HCT116 (cell line): Measurements from ENCODE around the gene SLC5A4.
"Not testable (repeated sequence)": the region's sequence is repeated elsewhere in the genome, so short reads cannot be mapped to it uniquely, and the experiment has no call there.

Experiments used
- CTCF ChIP-seq, 3 experiments: fragments of 200-600 bp in 1 of 3; sonication (generic) in 1 of 3; IDR thresholded peaks in 2 of 3; conservative IDR thresholded peaks in 1 of 3; 2 replicates each; pipeline ENCODE4 v1.5.1; 2012 to 2017; ENCODE audit warnings: low read depth in 2 of 3, low read length in 2 of 3, antibody characterized with exemption in 1 of 3, borderline replicate concordance in 1 of 3, control low read depth in 1 of 3, mild to moderate bottlenecking in 1 of 3, mixed read lengths in 1 of 3, mixed run types in 1 of 3, moderate library complexity in 1 of 3; ENCODE audit not compliant: insufficient read depth in 1 of 3
- EGR1 ChIP-seq: IDR thresholded peaks from 2 replicates; pipeline ENCODE4 v1.6.1; 2012; ENCODE audit warnings: low read depth
- JUND ChIP-seq: IDR thresholded peaks from 2 replicates; pipeline ENCODE4 v1.6.1; 2012
- MAX ChIP-seq: IDR thresholded peaks from 2 replicates; pipeline ENCODE4 v1.6.1; 2012
- POLR2A ChIP-seq: IDR thresholded peaks from 2 replicates; pipeline ENCODE4 v1.7.0; 2011; ENCODE audit warnings: borderline replicate concordance; ENCODE audit not compliant: insufficient read depth, insufficient read length; ENCODE audit errors: extremely low read depth
- TCF7L2 ChIP-seq: IDR thresholded peaks from 2 replicates; pipeline ENCODE4 v1.7.0; 2011; ENCODE audit warnings: borderline replicate concordance, inconsistent platforms; ENCODE audit not compliant: insufficient read depth, insufficient read length; ENCODE audit errors: extremely low read depth
- TF ChIP-seq, protein P1 (sequence below): IDR thresholded peaks from 2 replicates; pipeline ENCODE4 v1.6.1; 2012; ENCODE audit warnings: low read depth

- TF ChIP-seq CTCF (IDR thresholded peaks at IDR 0.05 in 2 of 3, conservative IDR thresholded peaks at IDR 0.05 in 1 of 3; ENCODE audit: borderline replicate concordance in 1 of 3, insufficient read depth in 1 of 3, low read depth in 2 of 3, low read length in 2 of 3); POLR2A; JUND; EGR1; MAX; TCF7L2: not testable (repeated sequence)
- TF ChIP-seq, protein P1, sequence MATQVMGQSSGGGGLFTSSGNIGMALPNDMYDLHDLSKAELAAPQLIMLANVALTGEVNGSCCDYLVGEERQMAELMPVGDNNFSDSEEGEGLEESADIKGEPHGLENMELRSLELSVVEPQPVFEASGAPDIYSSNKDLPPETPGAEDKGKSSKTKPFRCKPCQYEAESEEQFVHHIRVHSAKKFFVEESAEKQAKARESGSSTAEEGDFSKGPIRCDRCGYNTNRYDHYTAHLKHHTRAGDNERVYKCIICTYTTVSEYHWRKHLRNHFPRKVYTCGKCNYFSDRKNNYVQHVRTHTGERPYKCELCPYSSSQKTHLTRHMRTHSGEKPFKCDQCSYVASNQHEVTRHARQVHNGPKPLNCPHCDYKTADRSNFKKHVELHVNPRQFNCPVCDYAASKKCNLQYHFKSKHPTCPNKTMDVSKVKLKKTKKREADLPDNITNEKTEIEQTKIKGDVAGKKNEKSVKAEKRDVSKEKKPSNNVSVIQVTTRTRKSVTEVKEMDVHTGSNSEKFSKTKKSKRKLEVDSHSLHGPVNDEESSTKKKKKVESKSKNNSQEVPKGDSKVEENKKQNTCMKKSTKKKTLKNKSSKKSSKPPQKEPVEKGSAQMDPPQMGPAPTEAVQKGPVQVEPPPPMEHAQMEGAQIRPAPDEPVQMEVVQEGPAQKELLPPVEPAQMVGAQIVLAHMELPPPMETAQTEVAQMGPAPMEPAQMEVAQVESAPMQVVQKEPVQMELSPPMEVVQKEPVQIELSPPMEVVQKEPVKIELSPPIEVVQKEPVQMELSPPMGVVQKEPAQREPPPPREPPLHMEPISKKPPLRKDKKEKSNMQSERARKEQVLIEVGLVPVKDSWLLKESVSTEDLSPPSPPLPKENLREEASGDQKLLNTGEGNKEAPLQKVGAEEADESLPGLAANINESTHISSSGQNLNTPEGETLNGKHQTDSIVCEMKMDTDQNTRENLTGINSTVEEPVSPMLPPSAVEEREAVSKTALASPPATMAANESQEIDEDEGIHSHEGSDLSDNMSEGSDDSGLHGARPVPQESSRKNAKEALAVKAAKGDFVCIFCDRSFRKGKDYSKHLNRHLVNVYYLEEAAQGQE = not testable (repeated sequence)
Measured at GRCh38 chr22:32293921-32294320, 38.8 kb upstream of the SLC5A4 start.
